Panc1 (cell line): Measurements from ENCODE around the gene RAB30. TPM values are rescaled to one million over a fixed set of nuclear protein-coding genes. Genes with fewer than 3 reads are reported as not detected.

Experiments
- ATAC-seq: fragments of 200-7000 bp; cut with Tn5 transposase; 2 replicates; pipeline ENCODE4 v1.9.1; 2020; ENCODE audit warnings: mild to moderate bottlenecking, moderate library complexity
- Bru-seq: library from RNA; stranded (reverse); fragments of 400-500 nt; gene quantifications from one replicate; lab custom pipeline; 2021; lab: Mats Ljungman, UMichigan
- BruChase-seq, 2 experiments: library from RNA; stranded (reverse); fragments of 400-500 nt; gene quantifications; one replicate each; lab custom pipeline; 2021; lab: Mats Ljungman, UMichigan
- BruUV-seq: library from RNA; stranded (reverse); fragments of 400-500 nt; replicated peaks from 2 replicates; lab custom pipeline; 2021; lab: Mats Ljungman, UMichigan
- CTCF ChIA-PET: fragments of 300-600 bp; sonication (Branson Sonifier 250); formaldehyde crosslinking; loops from one replicate; lab custom pipeline; 2022; ENCODE audit warnings: antibody characterized with exemption; lab: Charles Lee
- POLR2A ChIA-PET: fragments of 300-600 bp; sonication (Branson Sonifier 250); formaldehyde crosslinking; loops from one replicate; lab custom pipeline; 2022; ENCODE audit warnings: antibody characterized with exemption; lab: Charles Lee
- DNase-seq: peaks from one replicate; pipeline ENCODE4 v3.0.0-alpha.2; 2010; ENCODE audit warnings: low read depth, low spot score
- H3K27ac ChIP-seq: 2 replicates; pipeline ENCODE4 v1.5.1; 2011; ENCODE audit warnings: mild to moderate bottlenecking, low read length, inconsistent platforms
- H3K27me3 ChIP-seq: fragments of 200-500 bp; sonication (Bioruptor generic); 2 replicates; pipeline ENCODE4 v1.6.0; 2014; ENCODE audit warnings: low read length, inconsistent platforms; ENCODE audit not compliant: control insufficient read depth, insufficient read depth
- H3K36me3 ChIP-seq: fragments of 200-500 bp; sonication (Bioruptor generic); 2 replicates; pipeline ENCODE4 v1.5.1; 2014; ENCODE audit warnings: inconsistent platforms, mild to moderate bottlenecking, low read length, moderate library complexity; ENCODE audit not compliant: control insufficient read depth, insufficient read depth
- H3K4me1 ChIP-seq: 2 replicates; pipeline ENCODE4 v1.5.1; 2011; ENCODE audit warnings: inconsistent platforms, mild to moderate bottlenecking, low read length, moderate library complexity; ENCODE audit not compliant: control insufficient read depth, insufficient read depth
- H3K4me3 ChIP-seq, 2 experiments: 2 replicates each; pipeline ENCODE4 v1.5.1; 2011 to 2012; ENCODE audit warnings: low read depth in 2 of 2, low read length in 2 of 2, mild to moderate bottlenecking in 2 of 2, inconsistent platforms in 1 of 2, moderate library complexity in 1 of 2
- H3K9me3 ChIP-seq: fragments of 200-500 bp; sonication (Bioruptor generic); 2 replicates; pipeline ENCODE4 v1.5.1; 2014; ENCODE audit warnings: low read depth, mild to moderate bottlenecking, inconsistent platforms, low read length, moderate library complexity; ENCODE audit not compliant: control insufficient read depth, insufficient read depth
- CTCF ChIP-seq: fragments of 450-650 bp; IDR thresholded peaks from 2 replicates; pipeline ENCODE4 v1.5.1; 2017; ENCODE audit warnings: mild to moderate bottlenecking
- POLR2AphosphoS5 ChIP-seq: IDR thresholded peaks from 2 replicates; pipeline ENCODE4 v1.6.1; 2012; ENCODE audit warnings: mild to moderate bottlenecking, low read depth, low read length, moderate library complexity
- REST ChIP-seq, 2 experiments: IDR thresholded peaks; 2 replicates each; pipeline ENCODE4 v1.6.1; 2011 to 2012; ENCODE audit warnings: low read depth in 2 of 2, control low read depth in 1 of 2, low read length in 1 of 2, mild to moderate bottlenecking in 1 of 2, moderate library complexity in 1 of 2; ENCODE audit not compliant: insufficient read depth in 1 of 2
- SIN3A ChIP-seq: IDR thresholded peaks from 2 replicates; pipeline ENCODE4 v1.6.1; 2012; ENCODE audit warnings: low read depth, mild to moderate bottlenecking, low read length, moderate library complexity, borderline replicate concordance; ENCODE audit not compliant: insufficient read depth
- TCF7L2 ChIP-seq: IDR thresholded peaks from 2 replicates; pipeline ENCODE4 v1.6.1; 2011; ENCODE audit warnings: mild to moderate bottlenecking, low read depth, low read length, inconsistent platforms
- in situ Hi-C: cut with HindIII; loops from 2 replicates; pipeline ENCODE4 v1.10.0; 2016; ENCODE audit warnings: low sequenced_read_pairs, low pct_unique_long_range_greater_than_20kb
- intact Hi-C: fragments of 100-400 bp; cut with micrococcal nuclease; formaldehyde crosslinking; loops from one replicate; pipeline ENCODE4 v1.10.0; 2022; ENCODE audit not compliant: unreplicated experiment
- long read RNA-seq: library from polyadenylated mRNA; unstranded; transcript quantifications from one replicate; pipeline ENCODE4 v2.0.0, GENCODE V29; 2021; ENCODE audit not compliant: unreplicated experiment
- polyA plus RNA-seq: library from polyadenylated mRNA; unstranded; fragments of >200 nt; gene quantifications from one replicate; pipeline ENCODE4 v1.2.1, GENCODE V29; 2012; ENCODE audit warnings: missing spikeins; ENCODE audit not compliant: insufficient read length
- total RNA-seq: library from RNA; stranded (reverse); gene quantifications from one replicate; pipeline ENCODE4 v1.2.1, GENCODE V29; 2021; ENCODE audit not compliant: unreplicated experiment

Gene RAB30
- total RNA-seq (19.0 TPM), Bru-seq, nascent RNA (percentile 83 among the genes with signal in this experiment), BruChase-seq, experiment 1, labeled RNA remaining after a 2-hour chase (percentile 89 among the genes with signal in this experiment), BruChase-seq, experiment 2, labeled RNA remaining after a 6-hour chase (percentile 75 among the genes with signal in this experiment)
- polyA plus RNA-seq: 12.3 TPM
- long read RNA-seq, transcript RAB30-205 (5 exons, 792 nt): major isoform, 8 of 19 reads
- long read RNA-seq, partial matches to known transcripts: 0 of 19 reads
- long read RNA-seq, other reads (novel, unspliced or antisense): 11 of 19 reads

GRCh38 chr11:83071567-83072349, at the start of gene RAB30:
TSS of gene RAB30 (minus strand) at chr11:83071897. CDS start at chr11:82997316, 74,581 bp downstream.
- Histone ChIP-seq H3K27me3 (no peaks in the 10 kb centered on the region), H3K9me3 (no peaks in the 10 kb centered on the region), H3K4me1 (peaks cover 25% of the 10 kb centered on the region), H3K4me3 (peak within 1 kb of the TSS; percentile 85 to 99), H3K36me3 (peaks cover 13% of the 10 kb centered on the region), H3K27ac (peak within 1 kb of the TSS; percentile 98)
- ChIA-PET POLR2A (interaction anchor here (0.8 to 1.2 kb wide), 3 partner anchors 17 to 84 kb away, joined by 3 to 14 read pairs (median 13); no protein-coding TSS in a partner anchor), CTCF (interaction anchor here (0.6 kb wide), 1 partner anchor 11 kb away, joined by 3 read pairs; no protein-coding TSS in a partner anchor)
- peak; percentile 99 for TF ChIP-seq POLR2AphosphoS5
- peak; percentile 62; the same call in 1 of the 2 replicates for TF ChIP-seq SIN3A
- TF ChIP-seq TCF7L2: 0 out of 2 replicates have a peak, but pooled peaks have one; percentile 41
- 0 out of 4 replicates have a peak, but pooled peaks of 1 of the 2 experiments have one; percentile 35 for TF ChIP-seq REST (IDR thresholded peaks at IDR 0.05; ENCODE audit: insufficient read depth in 1 of 2, low read depth in 2 of 2, low read length in 1 of 2)
- TF ChIP-seq CTCF: no peak
- intact Hi-C loops: loop anchor here (5.0 kb wide), 2 partner anchors 86 to 164 kb away; partner anchors contain the start of gene PCF11
- DNase-seq (peak; percentile 99), ATAC-seq (peak; percentile 99)
- in situ Hi-C loops: no loop called here
- BruUV-seq: no TSS peak

- Histone ChIP-seq H3K36me3 (no peaks in the 10 kb centered on the region), H3K4me3 (no peak overlapping the region), H3K27me3 (no peaks in the 10 kb centered on the region), H3K4me1 (no peaks in the 10 kb centered on the region), H3K9me3 (no peaks in the 10 kb centered on the region), H3K27ac (no peak overlapping the region)
- in situ Hi-C loops: no loop called here
- intact Hi-C loops: no loop called here
- no TSS peak for BruUV-seq
- ATAC-seq (no peak), DNase-seq (no peak)
- TF ChIP-seq SIN3A (no peak), POLR2AphosphoS5 (no peak), CTCF (no peak), REST (IDR thresholded peaks at IDR 0.05; ENCODE audit: insufficient read depth in 1 of 2, low read depth in 2 of 2, low read length in 1 of 2) (no peak), TCF7L2 (no peak)
- CTCF ChIA-PET: no interaction called here
- POLR2A ChIA-PET: no interaction called here
Observed at GRCh38 chr11:83120327-83120726, 48.6 kb upstream of the RAB30 start.
